HG02571 (cell line): ENCODE measurements around the gene GAPVD1.

Experiments
- ATAC-seq: cut with Tn5 transposase; IDR thresholded peaks from one replicate; pipeline ENCODE4 v1.9.1; 2021; ENCODE audit warnings: mild to moderate bottlenecking, moderate library complexity; ENCODE audit not compliant: unreplicated experiment

Gene GAPVD1

DNA sequence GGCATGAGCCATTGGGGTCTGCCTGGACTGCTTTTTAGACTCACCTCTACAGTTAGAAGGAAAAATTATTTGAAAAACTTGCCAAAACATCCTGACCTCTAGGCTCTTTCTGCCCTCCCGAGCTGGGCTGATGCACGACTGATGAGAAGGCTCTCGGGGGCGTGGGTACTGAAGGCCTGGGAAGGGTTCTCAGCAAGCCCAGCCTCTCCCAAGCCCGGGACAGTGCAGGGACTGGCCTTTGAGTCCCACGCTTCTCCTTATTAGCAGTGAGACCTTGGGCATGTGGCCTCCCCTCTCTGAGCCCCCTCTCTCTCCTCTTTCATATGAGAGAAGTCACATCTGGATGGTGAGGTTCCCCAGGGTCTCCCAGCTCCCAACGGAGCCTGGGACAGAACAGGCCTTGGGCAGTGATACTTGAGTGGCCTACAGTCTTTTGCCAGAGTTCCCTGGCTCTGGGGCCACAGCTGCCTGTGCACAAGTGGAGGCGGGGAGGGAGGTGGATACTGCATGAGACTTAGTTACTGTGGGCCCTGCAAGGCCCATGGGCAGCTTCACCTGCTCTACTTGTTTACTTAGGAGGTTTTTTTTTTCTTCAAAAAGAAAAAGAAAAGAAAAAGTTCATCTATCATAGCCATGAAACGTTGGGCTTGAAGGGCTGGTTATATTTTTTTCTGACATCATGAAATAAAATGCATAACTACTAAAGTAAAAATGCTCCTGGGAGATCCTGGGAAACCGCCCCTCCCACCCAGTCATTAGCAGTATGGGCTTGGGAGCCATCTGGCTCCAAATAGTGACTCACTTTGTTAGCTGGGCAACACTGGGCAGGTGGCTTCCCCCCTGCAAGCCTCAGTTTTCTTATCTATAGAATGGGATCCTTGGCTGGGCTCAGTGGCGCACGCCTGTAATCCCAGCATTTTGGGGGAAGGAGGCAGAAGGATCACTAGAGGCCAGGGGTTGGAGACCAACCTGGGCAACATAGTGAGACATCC is 139.4 kb downstream of the GAPVD1 start:
- no peak for ATAC-seq

DNA sequence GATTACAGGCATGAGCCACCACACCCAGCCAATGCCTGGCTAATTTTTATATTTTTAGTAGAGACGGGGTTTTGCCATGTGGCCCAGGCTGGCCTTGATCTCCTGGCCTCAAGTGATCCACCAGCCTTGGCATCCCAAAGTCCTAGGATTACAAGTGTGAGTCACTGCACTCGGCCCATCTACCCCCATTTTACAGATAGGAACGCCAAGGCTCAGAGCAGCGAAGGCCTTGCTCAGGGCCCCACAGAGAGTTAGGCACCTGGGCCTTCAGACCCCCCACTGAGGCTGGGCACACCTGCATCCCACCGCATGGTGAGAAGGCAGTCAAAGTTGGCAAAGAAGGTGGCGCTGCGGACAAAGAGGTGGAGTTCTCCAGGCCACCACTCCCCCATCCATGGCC is 143.1 kb downstream of the GAPVD1 start:
- ATAC-seq: no peak

GRCh38 chr9:125405938-125406809 is 144.5 kb downstream of the GAPVD1 start:
- no peak for ATAC-seq

- ATAC-seq: no peak
Measured at GRCh38 chr9:125406810-125407087, 145.1 kb downstream of the GAPVD1 start.

GRCh38 chr9:125407432-125407973 is 145.9 kb downstream of the GAPVD1 start:
- ATAC-seq: no peak

DNA sequence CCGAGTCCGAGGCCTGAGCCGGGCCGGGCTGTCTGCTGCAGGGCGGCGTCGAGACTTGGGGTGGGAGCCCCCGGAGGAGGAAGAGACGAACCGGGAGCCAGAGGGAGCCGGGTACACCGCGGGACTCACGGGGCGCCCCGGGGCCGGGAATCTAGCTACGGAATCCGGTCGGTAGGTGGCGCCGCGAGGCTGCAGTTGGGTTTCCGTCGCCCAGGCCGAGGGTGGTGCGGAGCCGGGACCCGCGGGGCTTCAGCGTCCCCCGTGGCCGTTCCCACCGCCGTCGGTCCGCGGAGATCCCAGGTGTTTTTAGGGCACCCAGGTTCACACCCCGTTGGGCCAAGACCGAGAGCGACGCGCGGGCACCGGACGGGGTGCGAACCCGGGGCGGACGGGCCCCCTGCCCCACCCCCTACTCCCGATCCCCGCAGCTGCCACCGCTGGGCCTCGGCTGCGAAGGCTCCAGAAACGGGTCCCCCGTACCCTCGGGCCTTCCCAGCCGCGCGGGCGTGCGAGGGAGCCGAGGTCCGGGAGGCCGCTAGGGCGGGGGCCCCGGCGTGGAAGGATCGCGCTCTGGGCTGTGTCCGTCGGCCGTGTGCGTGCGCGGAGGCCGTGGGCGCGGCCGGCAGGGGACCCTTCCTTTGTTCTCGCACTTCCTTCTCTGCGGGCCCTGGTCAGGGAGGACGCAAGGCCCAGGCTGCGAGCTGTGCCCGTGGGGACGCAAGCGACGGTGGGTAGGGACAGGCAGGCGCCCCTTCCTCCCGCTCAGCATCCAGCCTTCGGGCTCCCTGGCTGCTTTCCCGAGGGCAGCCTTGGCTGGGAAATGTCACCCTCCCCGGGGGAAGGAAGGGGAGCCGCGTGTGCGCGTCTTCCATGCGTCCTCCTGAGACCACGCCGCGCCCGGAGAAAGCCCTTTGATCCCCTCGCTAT is 146.6 kb downstream of the GAPVD1 start:
- ATAC-seq: no peak

DNA sequence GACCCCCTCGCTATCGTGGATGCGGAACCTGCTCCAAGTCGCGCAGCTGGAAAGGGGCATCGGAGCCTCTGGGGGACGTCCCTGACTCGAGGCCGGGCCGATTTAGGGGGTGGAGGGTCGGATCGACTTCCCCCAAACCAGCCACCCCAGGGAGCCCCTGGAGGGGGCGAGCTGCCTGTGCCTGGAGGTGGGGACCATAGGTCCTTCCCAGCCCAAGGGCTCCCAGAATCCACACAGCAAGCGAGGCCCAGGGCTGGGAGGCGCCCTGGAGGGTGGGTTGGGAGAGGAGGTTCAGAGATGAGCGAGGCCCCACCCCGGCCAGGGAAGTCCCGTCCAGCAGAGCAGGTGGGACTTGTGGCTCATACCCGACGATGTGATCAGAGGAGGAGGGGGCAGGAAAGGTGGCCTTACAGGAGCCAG is 147.6 kb downstream of the GAPVD1 start:
- no peak for ATAC-seq

DNA sequence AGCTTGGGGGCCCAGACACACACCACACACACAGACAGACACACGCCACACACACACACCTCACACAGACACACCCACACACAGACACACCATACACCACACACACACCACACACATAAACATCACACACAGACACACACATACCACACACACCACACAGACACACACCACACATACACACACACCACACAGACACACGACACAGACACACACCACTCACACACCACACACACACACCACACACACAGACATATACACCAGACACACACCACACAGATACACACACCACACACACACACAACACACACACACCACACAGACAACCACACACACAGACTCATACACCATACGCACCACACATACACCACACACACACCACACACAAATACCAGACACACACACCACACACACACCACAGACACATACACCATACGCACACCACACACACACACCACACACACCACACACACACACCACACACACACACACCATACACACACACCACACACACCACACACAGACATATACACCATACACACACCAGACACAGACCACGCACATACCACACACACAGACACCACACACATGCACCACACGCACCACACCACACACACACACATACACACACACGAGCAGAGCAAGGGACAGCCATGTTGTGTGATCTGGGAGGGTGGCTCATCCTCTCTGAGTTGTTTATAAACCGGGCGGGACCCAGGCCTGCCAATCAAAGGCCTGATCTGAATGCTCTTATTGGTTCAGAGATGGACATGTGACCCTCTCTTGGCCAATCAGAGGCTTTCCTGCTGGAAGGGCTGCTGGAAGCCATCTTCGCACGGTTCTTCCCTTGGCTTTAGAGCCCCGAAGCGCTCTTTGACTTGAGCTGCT is 148.3 kb downstream of the GAPVD1 start:
- ATAC-seq: no peak

DNA sequence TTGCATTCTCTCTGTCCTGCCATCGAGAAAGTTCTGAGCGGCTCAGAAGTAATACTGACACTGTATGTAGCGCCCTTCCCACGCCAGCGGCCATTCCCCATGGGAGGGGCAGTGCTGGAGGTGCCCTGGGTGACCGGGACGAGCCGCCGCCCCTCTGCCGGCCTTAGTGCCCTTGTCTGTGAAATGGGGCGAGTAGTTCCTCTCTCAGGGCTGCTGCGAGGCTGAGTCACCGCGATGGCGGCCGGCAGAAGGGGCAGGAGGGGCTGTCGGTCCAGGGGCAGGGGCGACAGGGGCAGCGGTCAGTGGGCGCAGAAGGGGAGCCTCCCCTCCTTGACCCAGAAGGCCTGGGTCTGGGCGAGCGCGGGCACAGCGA is 148.9 kb downstream of the GAPVD1 start:
- no peak for ATAC-seq

DNA sequence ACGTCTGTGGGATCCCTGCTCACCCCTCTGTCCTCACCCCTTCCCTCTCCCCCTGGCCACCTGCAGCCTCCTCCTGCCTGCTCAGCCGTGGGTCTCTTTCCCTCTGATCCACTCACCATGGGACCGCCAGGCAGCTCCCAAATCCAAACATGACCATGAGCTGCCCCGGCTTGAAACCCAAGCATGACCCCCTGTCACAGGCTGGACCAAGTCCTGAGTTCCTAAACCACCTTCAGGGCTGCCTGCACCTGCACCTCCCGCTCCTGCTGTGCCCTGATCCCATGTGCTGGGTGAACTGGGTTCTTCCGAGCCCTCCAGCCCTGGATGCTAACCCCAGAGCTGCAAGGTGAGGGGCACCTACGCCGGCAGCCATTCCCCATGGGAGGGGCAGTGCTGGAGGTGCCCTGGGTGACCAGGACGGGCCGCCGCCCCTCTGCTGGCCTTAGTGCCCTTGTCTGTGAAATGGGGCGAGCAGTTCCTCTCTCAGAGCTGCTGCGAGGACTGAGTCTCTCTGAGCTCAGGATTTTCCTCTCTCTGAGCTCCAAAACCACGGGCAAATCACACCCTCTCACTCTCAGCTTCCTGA is 149.6 kb downstream of the GAPVD1 start:
- ATAC-seq: no peak

GRCh38 chr9:125412166-125412565 is 150.5 kb downstream of the GAPVD1 start:
- no peak for ATAC-seq

DNA sequence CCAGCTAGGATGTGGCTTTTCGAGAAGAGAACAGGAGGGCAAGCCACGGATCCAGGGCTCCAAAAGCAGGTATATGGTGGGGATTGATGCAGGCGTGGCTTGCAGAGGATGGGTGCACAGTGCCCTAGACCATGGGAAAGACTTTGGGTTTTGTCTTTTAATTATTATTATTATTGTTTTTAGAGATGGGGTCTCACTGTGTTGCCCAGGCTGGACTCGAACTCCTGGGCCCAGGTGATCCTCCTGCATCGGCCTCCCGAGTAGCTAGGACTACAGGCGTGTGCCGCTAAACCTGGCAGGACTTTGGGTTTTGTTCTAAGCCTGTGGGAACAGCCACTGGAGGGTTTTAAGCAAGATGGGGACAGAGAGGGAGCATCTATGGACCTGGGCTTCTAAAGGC is 152.0 kb downstream of the GAPVD1 start:
- ATAC-seq: no peak

DNA sequence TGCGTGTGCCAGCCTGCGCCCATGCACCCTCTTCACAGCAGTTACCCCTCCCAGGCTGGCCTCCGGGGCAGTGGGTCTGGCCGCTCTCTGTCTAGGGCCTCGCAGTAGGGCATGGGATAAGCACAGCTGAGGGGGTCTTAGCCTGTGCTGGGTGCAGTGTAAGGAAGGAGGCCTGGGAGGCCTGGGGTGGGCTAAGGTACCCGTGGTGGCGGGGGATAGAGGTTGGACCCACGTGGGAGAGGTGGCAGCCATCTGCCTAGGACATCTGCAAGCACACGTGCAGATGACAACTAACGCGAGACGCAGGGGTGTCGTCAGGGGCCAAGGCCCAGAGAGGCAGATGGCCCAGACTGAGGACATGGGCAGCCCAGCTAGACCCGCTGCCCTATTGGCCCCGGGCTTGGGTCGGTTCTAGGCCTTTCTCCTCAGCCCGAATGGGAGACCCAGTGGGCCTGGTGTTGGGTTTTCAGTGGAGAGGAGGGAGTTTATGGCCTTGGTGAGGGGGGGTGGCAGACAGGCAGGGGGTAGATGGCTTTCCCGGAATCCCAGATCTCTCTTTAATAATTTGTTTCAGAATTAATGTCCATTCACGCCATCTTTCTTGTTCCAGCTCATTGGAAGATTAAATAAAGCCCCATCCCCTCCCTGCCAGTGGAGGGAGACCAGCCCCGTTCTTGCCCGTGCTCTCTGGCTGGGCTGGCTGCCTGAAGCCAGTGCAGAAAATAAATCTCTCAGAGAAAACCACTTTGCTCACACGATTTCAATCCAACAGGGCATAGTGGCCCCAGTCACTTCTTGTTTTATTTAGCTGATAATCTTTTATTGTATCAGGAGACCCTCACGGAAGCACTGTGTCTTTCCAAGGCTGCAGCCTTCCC is 154.2 kb downstream of the GAPVD1 start:
- ATAC-seq: no peak

DNA sequence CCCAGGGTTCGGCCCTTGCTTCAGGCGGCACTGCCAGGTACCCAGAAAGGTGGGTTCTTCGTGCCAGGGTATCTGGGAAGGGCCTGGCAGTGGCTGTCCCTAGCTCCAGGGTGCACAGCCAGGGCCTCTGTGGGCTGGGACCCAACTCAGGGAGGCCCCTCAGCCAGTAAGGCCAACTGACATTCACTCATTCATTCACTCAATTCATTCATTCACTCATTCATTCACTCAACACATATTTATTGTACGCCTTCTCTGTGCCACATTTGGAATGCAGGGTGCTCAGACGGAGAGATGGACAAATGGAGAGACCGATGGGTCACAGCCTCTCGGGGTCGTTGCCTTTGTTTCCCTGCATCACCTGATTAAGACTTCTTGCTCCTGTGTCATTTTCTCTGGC is 154.9 kb downstream of the GAPVD1 start:
- ATAC-seq: no peak
